Globus pallidus (tissue), 1 donor: ENCODE results near the gene RGMB.

Experiments
- DNase-seq: peaks from one replicate; pipeline ENCODE4 v3.0.0-alpha.2; 2015; ENCODE audit warnings: low spot score

RGMB gene

DNA sequence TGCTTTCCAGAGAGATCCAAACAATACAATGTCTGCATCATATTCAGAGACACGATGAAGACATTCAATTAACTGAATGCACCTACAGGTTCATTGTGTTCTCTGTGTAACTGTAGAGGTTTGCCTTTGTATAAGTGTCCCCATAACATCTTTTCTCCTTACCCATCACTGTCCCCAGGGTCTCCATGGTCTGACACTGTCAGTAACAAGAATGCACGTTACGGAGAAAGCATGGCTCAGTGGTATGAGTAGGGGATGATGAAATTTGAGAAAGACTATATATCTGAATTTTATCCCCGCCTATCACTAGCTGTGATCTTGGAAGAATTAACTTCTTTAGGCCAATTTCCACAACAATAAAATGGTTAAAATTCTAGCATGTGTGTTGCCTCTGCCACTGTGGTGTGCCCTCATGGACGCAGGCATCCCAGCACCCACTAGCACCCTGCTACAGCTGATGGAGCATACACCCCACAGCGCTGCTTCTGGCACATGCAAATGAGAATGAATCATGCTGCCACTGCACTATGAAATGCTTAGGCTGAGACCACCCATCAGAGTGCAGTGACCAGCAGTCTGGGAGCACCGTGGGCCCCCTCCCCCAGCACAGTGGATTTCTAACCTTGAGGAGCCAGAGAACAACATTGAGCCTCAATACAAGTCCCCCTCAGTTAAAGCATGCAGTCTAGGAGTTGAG is 54.3 kb downstream of the RGMB start:
- no peak for DNase-seq

DNA sequence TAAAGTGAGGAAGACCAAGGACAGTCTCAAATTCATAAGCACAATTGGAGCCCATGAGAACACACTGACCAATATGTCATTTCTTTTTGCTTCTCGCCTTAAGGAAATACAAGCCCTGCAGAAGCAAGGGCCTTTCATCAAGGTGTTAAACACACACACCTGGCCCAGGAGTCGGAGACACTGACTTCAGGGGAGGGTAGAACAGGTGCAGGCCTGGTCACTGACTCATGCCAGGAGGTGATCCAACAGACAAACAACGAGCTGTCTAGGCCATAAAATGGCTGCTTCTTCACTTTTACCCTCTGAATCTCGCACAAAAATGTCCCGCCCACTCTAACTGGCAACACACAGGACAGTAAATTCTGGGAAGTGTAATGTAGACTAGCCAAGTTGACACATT is 62.7 kb downstream of the RGMB start:
- DNase-seq, result no peak

DNA sequence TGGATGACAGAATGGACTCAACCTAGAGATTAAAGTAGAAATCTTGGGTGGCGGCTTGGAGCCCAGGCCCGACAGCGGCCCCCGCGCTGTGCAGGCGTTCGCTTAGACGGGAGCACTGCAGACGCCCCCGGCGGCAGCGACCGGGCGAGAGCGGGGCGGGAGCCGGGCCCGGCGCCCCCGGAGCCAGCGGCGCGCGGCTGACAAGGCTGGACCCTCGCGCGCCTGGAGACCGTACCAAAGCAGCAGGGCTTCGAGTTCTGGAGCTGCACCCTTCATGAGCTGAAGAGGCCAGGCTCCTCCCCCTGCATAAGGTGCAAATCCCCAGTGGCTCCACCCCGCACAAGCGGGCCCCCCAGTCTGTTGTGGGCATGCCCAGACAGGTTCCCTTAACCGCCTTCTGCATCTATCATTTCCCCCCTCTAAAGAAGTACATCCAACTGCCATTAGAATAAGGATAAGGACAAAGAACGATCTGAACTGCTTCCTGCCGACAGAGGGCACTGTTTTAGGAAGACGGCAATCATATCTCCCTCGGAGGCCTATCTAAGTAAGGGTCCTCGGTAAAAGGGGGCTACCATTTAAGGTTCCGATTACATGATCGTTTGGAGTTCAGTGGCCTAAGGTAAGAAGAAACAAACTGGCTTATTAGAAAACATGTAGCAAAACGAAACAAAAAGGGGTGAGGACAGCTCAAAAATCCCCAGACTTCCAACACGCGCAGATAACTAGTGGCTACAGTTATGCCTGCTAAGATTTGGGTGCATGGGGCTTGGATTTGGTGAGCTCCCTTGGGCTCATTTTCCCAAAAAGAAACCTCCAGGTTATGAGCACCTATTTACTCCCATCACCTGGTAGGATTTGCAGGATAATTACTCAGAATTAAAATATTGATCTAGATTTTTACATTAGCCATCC is 66.3 kb downstream of the RGMB start:
- no peak for DNase-seq

GRCh38 chr5:98840946-98841345 is 67.5 kb downstream of the RGMB start:
- DNase-seq, result no peak

GRCh38 chr5:98843481-98843880 is 70.0 kb downstream of the RGMB start:
- DNase-seq, result no peak

DNA sequence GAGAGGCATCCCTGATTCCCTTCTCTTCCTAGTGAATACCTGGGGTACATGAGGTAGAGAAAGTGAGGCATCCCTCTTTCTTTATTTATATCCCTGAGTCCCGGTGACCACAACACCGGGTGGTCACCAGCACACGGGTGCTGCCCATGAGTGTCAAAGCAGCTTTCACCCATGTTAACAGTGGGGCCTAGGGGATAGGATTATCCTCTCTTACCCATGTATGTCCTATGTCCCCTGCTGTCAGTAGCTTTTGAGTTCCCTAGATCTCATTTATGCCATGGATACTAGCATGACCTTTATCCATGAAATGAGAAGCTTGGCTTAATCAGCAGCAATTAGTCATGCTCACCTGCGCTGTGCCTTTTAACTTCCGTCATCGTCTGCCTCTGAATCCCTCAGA is 71.4 kb downstream of the RGMB start:
- DNase-seq, result no peak

GRCh38 chr5:98845878-98846277 is 72.4 kb downstream of the RGMB start:
- no peak for DNase-seq
